ENCODE data around the gene SYT17. TPM values are rescaled to one million over a fixed set of nuclear protein-coding genes. Genes with fewer than 3 reads are reported as not detected.

SYT17 gene
- total RNA-seq, 4 donors from 2014 or later = 4.2 to 9.0 (median 6.3) TPM

DNA sequence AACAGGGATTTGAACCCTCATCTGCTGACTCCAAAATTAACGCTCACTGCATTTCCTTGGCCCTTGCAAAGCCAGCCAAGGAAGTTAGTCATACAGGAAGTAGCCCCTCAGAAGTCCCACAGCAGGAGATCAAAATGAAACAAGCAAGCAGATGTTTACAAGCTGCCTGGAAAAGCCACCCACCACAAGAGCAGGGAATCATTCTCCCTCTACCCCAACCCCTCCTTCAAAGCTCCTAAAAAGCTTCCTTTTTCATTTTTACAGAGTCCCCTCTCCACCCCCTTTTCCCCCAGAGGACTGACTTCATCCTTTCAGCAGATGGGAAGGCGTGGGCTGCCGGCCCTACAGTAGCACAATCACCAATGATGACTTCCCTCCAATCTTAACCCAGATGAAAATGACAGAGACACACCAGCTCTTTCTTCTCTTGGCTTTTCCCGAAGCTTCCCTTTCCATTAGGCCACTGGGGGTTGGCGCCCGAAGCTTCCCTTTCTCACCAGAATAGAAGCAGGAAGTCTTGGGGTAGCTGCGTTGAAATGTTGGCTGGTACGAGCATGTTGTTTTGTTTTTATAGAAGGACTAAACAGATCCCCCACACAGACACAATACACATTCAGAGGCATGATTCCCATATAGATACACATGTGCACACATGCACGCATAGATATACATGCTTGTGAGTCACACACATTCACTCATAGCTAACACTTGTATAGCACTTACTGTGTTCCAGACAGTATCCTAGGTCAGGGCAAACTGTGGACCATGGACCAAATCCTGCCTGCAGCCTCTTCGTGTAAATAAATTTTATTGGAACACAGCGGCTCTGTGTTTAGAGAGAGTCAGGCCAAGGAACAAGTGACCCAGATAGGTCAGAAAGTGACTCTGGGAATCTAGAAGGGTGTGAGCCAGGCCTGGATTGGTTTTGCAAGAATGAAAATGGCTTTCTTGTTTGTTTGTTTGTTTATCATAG lies 36.9 kb upstream of the SYT17 start:
- 29% methylated on average over 5 to 11 of the region's 11 CpGs for WGBS, 2 donors (ENCODE audit: low coverage in 1 of 2)
- no peaks in the 10 kb centered on the region for H3K27me3 ChIP-seq
- TF ChIP-seq CTCF (IDR thresholded peaks at IDR 0.05) (no peak), POLR2AphosphoS5 (IDR thresholded peaks at IDR 0.05) (no peak), POLR2A (IDR thresholded peaks at IDR 0.05) (no peak), EP300 (IDR thresholded peaks at IDR 0.05) (no peak)
- peak overlapping the region in 3 of 4 donors; percentile 72 to 75 (median 74) for H3K27ac ChIP-seq
- H3K4me1 ChIP-seq = peaks cover 0 to 35% (median 19%) of the 10 kb centered on the region in 3 donors
- peak overlapping the region in 1 of 2 donors; percentile 11 for H3K4me3 ChIP-seq
- H3K36me3 ChIP-seq = no peaks in the 10 kb centered on the region
- peak; percentile 48 for ATAC-seq
- H3K9me3 ChIP-seq = peaks cover 0 to 4% (median 0%) of the 10 kb centered on the region in 3 donors

GRCh38 chr16:19131825-19132218 lies 36.2 kb upstream of the SYT17 start:
- no peak for ATAC-seq
- peak overlapping the region in 3 of 4 donors; percentile 72 to 75 (median 74) for H3K27ac ChIP-seq
- H3K36me3 ChIP-seq = no peaks in the 10 kb centered on the region
- no peak overlapping the region for H3K4me3 ChIP-seq
- TF ChIP-seq POLR2A (IDR thresholded peaks at IDR 0.05) (no peak), CTCF (IDR thresholded peaks at IDR 0.05) (no peak), POLR2AphosphoS5 (IDR thresholded peaks at IDR 0.05) (no peak), EP300 (IDR thresholded peaks at IDR 0.05) (no peak)
- H3K4me1 ChIP-seq = peaks cover 0 to 42% (median 26%) of the 10 kb centered on the region in 3 donors
- no peaks in the 10 kb centered on the region for H3K9me3 ChIP-seq
- H3K27me3 ChIP-seq = no peaks in the 10 kb centered on the region

DNA sequence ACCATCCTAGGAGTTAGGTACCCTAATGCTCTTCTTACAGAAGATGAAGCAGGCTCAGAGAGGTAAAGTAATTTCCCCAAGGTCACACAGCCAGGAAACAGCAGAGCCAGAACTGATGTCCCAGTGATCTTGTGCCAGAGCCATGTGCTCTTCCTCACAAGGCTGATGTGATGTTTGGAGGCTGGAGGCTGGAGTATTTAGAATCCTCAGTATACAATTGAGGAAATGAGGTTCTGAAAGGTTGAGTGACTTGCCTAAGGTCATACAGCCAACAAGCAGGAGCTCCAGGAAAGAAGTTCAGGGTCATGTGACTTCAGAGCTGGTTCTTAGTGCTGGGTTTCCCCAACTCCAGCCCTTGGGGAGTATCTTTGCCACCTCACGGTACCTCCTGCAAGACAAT lies 35.8 kb upstream of the SYT17 start:
- peaks cover 0 to 44% (median 27%) of the 10 kb centered on the region in 3 donors for H3K4me1 ChIP-seq
- H3K27ac ChIP-seq = peak overlapping the region in 3 of 4 donors; percentile 72 to 75 (median 74)
- 33% methylated on average over 1 of the region's 1 CpG; no CpG with 5 or more reads in 1 of the 2 donors for WGBS, 2 donors (ENCODE audit: low coverage in 1 of 2)
- no peak for TF ChIP-seq CTCF (IDR thresholded peaks at IDR 0.05)
- TF ChIP-seq POLR2A (IDR thresholded peaks at IDR 0.05) = no peak
- TF ChIP-seq EP300 (IDR thresholded peaks at IDR 0.05) = no peak
- no peak for TF ChIP-seq POLR2AphosphoS5 (IDR thresholded peaks at IDR 0.05)
- no peak overlapping the region for H3K4me3 ChIP-seq
- H3K36me3 ChIP-seq = no peaks in the 10 kb centered on the region
- ATAC-seq = no peak
- no peaks in the 10 kb centered on the region for H3K27me3 ChIP-seq
- H3K9me3 ChIP-seq = no peaks in the 10 kb centered on the region

DNA sequence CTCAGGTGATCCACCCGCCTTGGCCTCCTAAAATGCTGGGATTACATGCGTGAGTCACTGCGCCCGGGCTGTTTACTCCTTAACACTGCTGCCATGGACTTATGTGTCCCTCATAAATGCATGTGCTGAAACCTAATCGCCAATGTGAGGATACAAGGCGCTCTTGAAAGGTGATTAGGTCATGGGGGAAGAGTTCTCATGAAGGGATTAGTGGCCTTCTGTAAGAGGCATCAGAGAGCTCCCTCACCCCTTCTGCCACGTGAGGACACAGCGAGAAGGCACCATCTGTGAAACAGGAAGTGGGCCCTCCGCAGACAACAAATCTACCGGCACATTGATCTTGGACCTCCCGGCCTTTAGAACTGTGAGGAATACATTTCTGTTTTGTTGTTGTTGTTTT lies 35.1 kb upstream of the SYT17 start:
- no peaks in the 10 kb centered on the region for H3K27me3 ChIP-seq
- peak overlapping the region in 1 of 4 donors; percentile 75 for H3K27ac ChIP-seq
- WGBS, 2 donors (ENCODE audit: low coverage in 1 of 2) = 94 to 96% methylated on average over 9 to 11 of the region's 11 CpGs
- no peak for TF ChIP-seq POLR2A (IDR thresholded peaks at IDR 0.05)
- no peak for TF ChIP-seq POLR2AphosphoS5 (IDR thresholded peaks at IDR 0.05)
- no peak for TF ChIP-seq EP300 (IDR thresholded peaks at IDR 0.05)
- TF ChIP-seq CTCF (IDR thresholded peaks at IDR 0.05) = no peak
- no peaks in the 10 kb centered on the region for H3K36me3 ChIP-seq
- no peaks in the 10 kb centered on the region for H3K9me3 ChIP-seq
- ATAC-seq = no peak
- peaks cover 0 to 50% (median 27%) of the 10 kb centered on the region in 3 donors for H3K4me1 ChIP-seq
- H3K4me3 ChIP-seq = no peak overlapping the region
